SU-DHL-6 (cell line): Measurements from ENCODE around the gene CAPN9.

Source experiments
- CTCF ChIP-seq: fragments of 200-600 bp; sonication (generic); IDR thresholded peaks from one replicate; pipeline ENCODE4 v1.5.1; 2017; ENCODE audit warnings: antibody characterized with exemption, mild to moderate bottlenecking, low read length, moderate library complexity; ENCODE audit not compliant: insufficient read depth, poor library complexity, severe bottlenecking
- EZH2phosphoT487 ChIP-seq: fragments of 200-600 bp; sonication (generic), shearing (Covaris generic); conservative IDR thresholded peaks from 2 replicates; pipeline ENCODE4 v1.6.1; 2018; ENCODE audit warnings: mild to moderate bottlenecking, antibody characterized with exemption, low read length, moderate library complexity, mixed read lengths

GRCh38 chr1:230713547-230713914 lies 33.7 kb upstream of the CAPN9 start:
- TF ChIP-seq CTCF, result no peak
- no peak for TF ChIP-seq EZH2phosphoT487
